Kidney tubule cell (primary cell): ENCODE data around the gene ARID1B.

Experiments
- DNase-seq: peaks from one replicate; pipeline ENCODE4 v3.0.0-alpha.2; 2018; ENCODE audit warnings: low spot score

The ARID1B gene

DNA sequence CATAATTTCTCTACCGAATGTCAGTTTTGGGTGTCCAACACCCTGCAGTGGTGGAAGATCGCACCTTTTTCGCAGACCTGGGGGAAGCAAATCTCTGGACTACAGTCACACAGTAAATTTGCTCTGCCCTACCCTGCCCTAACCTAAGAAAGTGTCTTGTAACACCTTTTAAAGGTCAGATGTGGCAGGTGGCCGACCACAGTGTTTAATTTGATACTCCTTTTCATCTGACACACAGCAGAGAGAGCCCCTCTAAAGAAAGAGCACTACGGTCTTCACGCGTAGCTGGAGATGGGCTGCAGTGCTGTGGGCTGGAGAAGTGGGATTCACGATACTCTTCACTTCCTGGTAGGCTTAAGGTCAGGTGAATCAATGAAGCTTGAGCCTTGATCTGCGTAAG, 436.2 kb downstream of the ARID1B start:
- no peak for DNase-seq

DNA sequence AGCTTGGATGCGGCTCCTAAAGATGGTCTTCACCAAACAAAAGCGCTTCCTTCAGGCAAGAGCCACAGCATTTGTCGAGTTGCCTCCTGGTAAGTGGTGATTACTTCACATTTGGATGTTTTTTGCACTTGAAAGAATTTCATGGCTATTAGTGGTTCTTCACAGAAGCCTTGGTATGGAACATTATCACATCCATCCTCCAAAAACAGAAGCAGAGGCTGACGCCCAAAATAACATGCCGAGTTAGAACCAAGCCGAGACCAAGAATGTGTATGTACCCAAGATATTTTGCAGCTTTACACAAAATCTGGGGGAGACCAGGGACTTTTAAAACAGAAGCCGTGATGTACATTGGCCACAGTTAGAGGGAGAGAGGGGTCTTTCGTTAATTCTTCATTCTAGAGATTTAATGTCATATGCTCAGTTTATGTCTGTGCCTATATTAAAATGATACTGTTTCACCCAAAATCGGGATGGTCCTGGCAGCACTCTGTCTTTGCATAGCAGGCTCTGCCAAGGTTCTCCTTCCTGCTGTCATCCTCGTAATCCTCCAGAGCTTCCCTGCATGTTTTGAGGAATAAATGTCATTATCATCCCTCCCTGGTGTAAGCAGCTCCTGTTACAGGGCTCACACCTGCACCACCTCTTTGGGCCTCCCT, 436.9 kb downstream of the ARID1B start:
- DNase-seq, result no peak

GRCh38 chr6:157215717-157216116, 438.5 kb downstream of the ARID1B start:
- no peak for DNase-seq

GRCh38 chr6:157216570-157216969, 439.4 kb downstream of the ARID1B start:
- DNase-seq, result no peak

DNA sequence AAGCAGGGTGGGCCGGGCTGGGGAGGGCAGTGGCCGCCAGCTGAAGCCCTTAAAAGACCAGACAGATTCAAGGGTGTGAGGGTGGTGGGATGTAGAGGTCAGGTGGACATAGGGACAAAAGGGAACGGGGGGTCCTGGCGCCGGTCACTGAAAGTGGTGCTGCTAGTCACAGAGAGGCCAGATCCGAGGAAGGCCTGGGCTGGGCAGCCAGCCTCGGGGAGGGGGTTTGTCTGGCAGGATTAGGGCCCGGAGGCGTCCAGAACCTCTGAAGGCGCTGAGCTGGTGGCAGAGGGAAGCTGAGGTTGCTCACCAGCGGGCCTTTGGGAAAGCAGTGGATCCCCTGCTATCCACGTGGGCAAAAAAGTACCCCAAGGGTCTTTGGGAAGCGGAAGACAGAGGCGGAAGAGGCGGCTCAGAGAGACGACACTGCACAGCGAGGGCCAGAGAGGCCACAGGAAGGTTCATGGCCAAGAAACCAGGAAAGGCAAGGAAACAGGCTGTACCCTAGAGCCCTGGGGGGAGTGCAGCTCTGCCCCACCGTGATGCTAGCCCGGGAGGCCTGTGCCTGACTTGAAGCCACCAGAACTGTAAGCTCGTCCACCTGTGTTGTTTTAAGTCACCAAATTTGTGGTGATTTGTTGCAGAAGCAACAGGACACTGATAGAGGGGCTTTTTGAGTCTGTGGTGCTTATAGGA, 440.2 kb downstream of the ARID1B start:
- DNase-seq, result no peak

DNA sequence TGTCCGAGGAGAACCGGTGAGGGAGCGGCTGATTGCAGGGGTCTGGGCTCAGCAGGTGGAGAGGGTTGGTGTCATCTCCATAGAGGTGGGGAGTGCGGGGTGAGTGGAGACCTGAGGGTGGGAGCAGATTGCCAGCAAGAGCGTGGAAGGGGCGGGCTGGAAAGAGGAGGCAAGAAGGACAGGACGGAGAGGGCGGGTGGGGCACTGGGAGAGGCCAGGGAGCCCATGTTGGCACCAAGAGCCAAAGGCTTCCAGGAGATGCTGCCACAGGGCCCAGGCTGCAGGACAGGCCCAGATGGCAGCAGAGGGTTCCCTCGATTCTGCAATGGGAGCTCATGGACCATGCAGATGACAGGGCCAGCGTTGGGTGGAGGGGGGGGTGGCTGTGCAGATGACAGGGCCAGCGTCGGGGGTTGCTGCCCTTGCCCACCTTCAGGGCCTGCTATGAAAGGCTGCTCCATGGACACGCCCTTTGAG, 440.8 kb downstream of the ARID1B start:
- DNase-seq, result no peak

- DNase-seq, result no peak
Measured at GRCh38 chr6:157218371-157219198, 441.4 kb downstream of the ARID1B start.

GRCh38 chr6:157219201-157220200, 442.3 kb downstream of the ARID1B start:
- DNase-seq, result peak; percentile 46

DNA sequence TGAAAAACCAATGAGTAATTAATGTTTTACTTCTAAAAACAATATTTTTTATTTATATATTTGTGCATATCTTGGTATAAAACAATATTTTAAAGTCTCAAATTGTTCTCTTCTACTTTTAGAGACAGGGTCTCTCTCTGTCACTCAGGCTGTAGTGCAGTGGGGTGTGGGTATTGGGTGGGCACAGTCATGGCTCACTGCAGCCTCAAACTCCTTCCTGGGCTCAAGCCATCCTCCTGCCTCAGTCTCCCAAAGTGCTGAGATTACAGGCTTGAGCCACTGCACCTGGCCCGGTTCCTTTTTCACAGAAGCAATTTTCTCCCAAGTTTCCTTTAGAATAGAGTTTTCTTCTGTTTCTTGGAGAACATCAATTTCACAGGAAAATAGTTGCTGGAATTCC, 443.3 kb downstream of the ARID1B start:
- no peak for DNase-seq

DNA sequence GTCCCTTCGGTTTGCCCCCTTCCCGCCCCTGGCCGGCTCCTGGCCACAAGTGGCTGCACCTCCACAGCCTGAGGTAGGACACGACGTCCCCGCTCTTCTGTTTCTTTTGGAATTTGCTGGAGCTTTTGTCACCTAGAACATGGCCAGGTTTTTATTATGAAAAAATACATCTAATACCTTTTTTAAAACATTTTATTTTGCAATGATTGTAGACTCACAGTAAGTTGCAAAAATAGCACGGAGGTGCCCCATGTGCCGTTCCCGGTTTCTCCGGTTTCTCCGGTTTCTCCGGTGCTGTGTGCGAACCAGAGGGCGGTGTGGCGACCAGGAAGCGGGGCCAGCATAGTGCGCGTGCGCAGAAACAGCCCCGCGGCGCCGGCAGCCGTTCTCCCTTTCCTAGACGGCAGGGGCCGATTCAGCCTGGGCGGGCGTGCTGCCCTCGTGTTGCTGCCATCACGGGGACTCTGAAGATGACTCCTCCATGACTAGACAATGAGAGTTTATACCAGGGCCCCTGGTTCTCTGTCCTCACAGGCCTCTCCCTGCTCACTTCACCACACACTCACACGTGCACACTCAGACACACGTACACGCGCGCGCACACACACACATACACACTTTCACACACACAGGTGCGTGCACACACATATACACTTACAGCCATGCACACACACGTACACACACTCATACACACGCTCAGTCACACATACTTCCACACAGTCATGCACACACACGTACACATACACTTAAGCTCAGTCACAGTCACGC, 444.1 kb downstream of the ARID1B start:
- peak; percentile 80 for DNase-seq

GRCh38 chr6:157221817-157222175, 444.6 kb downstream of the ARID1B start:
- no peak for DNase-seq

DNA sequence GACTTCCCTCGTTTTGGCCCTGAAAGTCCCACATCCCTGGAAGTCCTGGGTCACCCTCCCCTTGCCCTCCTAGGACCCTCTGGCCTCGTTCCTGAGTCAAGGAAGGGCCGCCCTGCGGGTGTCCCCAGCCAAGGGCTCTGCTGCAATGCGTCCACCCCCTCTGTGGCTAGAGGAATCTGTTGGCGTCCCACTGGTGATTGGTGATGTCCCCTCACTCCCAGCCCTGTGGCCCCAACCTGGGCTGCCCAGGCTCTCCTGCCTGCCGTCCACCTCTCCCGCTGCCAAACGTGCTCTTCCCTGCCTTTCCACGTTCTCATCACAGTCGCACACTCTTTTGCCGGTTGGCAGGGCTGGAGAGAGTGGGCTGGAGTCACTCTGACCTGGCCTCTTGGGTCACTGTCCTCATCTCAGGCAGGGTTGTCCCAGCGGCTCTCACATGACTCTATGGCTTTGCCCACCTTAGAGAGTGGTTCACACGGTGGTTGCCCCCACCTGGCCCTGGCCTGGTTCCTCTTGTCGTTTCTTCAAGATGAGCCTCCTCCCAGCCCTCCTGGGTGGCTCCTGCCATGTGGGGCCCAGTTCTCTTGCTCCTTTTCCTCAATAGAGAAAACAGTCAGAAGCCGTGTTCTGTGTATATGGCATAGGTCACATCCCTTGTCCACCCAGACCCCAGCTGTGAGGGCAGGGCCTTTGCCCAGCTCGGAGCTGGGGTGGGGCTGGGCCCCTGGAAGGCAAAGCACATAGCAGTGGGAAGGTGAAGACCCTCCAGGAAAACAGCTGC, 445.2 kb downstream of the ARID1B start:
- no peak for DNase-seq

DNA sequence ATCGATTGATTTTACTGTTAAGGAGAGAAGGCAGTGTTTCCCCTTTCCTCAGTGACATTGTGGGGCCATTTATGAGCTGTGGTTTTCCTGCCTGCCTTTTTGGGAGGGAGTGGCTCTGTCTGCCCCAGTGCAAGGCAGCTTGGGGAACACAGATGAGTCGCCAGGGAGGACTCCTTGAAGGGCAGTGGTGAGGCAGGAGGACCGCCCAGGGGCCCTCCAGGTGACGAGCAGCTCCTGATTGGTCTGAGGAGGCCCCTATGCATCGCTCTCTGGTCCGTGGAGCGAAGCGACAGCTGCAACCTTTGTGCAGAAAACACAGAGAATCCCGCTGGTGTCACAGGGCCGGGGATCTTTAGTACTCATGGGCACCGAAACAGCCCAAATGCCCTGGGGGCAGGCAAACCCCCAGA, 445.8 kb downstream of the ARID1B start:
- DNase-seq, result no peak

DNA sequence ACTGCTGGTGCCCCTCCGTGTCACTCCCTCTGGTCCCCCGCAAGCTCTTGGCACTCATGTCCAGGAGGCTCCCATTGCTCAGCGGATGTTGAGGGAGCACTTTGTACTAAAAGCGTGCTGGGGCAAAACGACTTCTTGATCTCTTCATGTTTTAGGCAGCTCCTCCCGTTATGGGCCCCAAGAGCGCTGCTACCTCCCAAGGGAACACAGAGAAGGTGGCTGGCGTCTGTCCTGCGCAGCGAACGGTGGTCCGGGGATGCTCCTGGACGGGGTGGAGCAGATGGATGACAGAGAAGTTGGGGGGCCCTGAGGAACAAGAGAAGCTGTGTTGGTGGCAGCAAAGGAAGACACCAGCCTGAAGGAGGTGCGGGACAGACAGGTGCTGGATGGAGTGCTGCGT, 446.3 kb downstream of the ARID1B start:
- DNase-seq, result no peak

GRCh38 chr6:157224178-157224950, 447.2 kb downstream of the ARID1B start:
- DNase-seq, result no peak

DNA sequence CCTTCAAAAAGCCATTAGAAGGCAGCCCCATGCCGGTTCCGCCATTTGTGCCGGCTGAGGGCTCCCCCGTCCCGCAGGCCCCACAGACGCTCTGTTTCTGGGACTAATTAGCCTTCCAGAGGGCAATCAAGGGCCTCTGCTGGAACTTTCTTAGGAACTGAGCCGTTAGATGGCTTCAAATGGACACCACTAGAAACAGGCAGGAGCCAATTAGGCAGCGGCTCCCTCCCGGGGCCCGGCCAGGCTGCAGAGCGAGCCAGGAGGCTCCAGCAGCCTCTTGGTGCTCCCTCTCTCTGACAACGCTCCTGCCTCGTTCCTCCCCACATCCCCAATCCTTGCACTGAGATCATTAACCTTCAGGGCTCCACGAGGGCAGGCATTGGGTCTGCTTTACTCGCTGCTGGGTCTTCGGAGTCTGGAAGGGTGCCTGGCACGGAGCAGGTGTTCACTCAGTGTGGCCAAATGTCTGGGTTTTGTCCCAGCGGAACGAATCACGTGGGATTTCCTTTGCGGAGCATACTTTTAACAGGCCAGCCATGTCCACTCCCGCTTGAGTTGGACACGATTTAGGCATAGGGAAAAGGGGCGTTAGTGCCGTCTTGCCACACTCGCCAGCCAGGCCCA, 447.9 kb downstream of the ARID1B start:
- no peak for DNase-seq

DNA sequence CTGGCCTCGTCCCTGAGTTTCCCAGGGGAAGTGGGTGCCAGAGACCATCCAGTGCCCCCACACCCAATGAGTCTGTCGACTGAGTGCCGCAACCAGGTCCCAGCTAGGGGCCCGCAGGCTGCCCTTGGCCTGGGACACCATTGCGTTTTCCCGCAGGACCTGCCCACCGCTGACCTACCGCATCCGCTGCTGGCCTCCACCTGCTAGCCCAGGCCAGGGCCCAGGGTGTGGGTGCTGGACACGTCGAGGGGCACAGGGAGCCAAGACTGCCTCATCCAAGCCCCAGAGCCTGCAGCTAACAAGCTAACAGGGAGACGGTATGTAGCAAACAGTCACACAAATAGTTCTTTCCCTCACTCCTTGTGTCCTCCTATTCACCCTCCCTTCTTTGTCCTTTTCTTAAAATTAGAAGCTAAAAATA, 448.4 kb downstream of the ARID1B start:
- no peak for DNase-seq

GRCh38 chr6:157226026-157226625, 448.9 kb downstream of the ARID1B start:
- DNase-seq, result no peak
